ENCODE measurements around the gene SHC4. TPM values are rescaled to one million over a fixed set of nuclear protein-coding genes. Genes with fewer than 3 reads are reported as not detected.
"Not testable (repeated sequence)": the region's sequence is repeated elsewhere in the genome, so short reads cannot be mapped to it uniquely, and the experiment has no call there.

Gene SHC4
- total RNA-seq, 1 donor from 2014 or later, result 0.55 TPM

- DNase-seq (ENCODE audit: low spot score), result no peak
Observed at GRCh38 chr15:48796930-48797329, 166.8 kb downstream of the SHC4 start.

GRCh38 chr15:48796521-48796920 is 167.2 kb downstream of the SHC4 start:
- no peak for DNase-seq (ENCODE audit: low spot score)

GRCh38 chr15:48795901-48796300 is 167.8 kb downstream of the SHC4 start:
- DNase-seq (ENCODE audit: low spot score), result no peak

GRCh38 chr15:48794697-48795134 is 169.0 kb downstream of the SHC4 start:
- DNase-seq (ENCODE audit: low spot score), result no peak

- DNase-seq (ENCODE audit: low spot score), result no peak
Observed at GRCh38 chr15:48792408-48792807, 171.3 kb downstream of the SHC4 start.

- DNase-seq (ENCODE audit: low spot score), result not testable (repeated sequence)
Observed at GRCh38 chr15:48790466-48791115, 173.1 kb downstream of the SHC4 start.

GRCh38 chr15:48785712-48786111 is 178.0 kb downstream of the SHC4 start:
- no peak for DNase-seq (ENCODE audit: low spot score)

GRCh38 chr15:48785195-48785594 is 178.5 kb downstream of the SHC4 start:
- DNase-seq (ENCODE audit: low spot score), result no peak

- no peak for DNase-seq (ENCODE audit: low spot score)
Observed at GRCh38 chr15:48784756-48785155, 179.0 kb downstream of the SHC4 start.

- DNase-seq (ENCODE audit: low spot score), result no peak
Observed at GRCh38 chr15:48782911-48783310, 180.8 kb downstream of the SHC4 start.

GRCh38 chr15:48781481-48782081 is 182.1 kb downstream of the SHC4 start:
- no peak for DNase-seq (ENCODE audit: low spot score)

- DNase-seq (ENCODE audit: low spot score), result no peak
Observed at GRCh38 chr15:48781017-48781416, 182.7 kb downstream of the SHC4 start.

GRCh38 chr15:48778331-48778730 is 185.4 kb downstream of the SHC4 start:
- no peak for DNase-seq (ENCODE audit: low spot score)

- DNase-seq (ENCODE audit: low spot score), result no peak
Observed at GRCh38 chr15:48777645-48778330, 185.9 kb downstream of the SHC4 start.

GRCh38 chr15:48775546-48775945 is 188.2 kb downstream of the SHC4 start:
- DNase-seq (ENCODE audit: low spot score), result no peak

- no peak for DNase-seq (ENCODE audit: low spot score)
Observed at GRCh38 chr15:48774484-48774883, 189.2 kb downstream of the SHC4 start.

Other genes with a start within 250 kb of the SHC4 start
- gene CEP152, start 152.8 kb downstream of the SHC4 start, total RNA-seq, result 4.7 TPM
- 119 TPM for gene EID1, start 85.8 kb downstream of the SHC4 start, total RNA-seq
- gene SECISBP2L, start 82.5 kb upstream of the SHC4 start, total RNA-seq, result 72.3 TPM
- gene COPS2, start 191.7 kb upstream of the SHC4 start, total RNA-seq, result 70.8 TPM
- gene GALK2, start 206.3 kb upstream of the SHC4 start, total RNA-seq, result 37.7 TPM